HG02870 (cell line): ENCODE measurements around the gene RPH3AL.
"Not testable (repeated sequence)": the region's sequence is repeated elsewhere in the genome, so short reads cannot be mapped to it uniquely, and the experiment has no call there.

Experiments used
- ATAC-seq: cut with Tn5 transposase; IDR thresholded peaks from one replicate; pipeline ENCODE4 v1.9.1; 2021; ENCODE audit warnings: mild to moderate bottlenecking, moderate library complexity; ENCODE audit not compliant: unreplicated experiment

RPH3AL gene

DNA sequence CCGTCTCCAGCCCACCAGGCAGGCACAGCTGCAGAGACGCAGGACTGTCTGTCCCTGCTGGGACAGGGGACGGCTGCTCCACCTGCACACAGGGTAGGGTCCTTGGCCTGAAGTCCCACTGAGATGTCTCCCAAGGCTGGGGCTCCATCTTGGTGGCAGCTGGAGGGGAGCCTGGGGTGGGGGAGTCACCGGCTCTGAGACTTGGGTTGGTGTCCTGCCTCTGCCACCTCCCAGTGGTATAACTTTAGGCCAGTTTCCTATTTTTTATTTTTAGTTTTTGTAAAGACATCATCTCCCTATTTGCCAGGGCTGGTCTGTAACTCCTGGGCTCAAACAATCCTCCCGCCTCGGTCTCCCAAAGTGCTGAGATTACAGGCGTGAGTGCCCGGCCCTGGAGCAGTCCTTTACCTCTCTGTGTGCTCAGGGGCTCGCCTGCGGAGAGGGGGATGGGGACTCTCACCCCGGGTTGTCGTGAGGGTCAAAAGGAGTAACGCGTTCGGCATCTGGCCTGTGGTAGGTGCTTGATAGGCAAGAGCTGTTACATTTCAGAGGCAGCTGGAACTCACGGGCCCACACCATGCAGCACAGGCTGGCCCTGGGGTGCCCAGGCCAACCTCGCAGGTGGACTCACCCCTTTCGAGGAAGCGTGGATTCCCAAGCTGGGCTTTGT, 124.5 kb downstream of the RPH3AL start:
- ATAC-seq, result no peak

DNA sequence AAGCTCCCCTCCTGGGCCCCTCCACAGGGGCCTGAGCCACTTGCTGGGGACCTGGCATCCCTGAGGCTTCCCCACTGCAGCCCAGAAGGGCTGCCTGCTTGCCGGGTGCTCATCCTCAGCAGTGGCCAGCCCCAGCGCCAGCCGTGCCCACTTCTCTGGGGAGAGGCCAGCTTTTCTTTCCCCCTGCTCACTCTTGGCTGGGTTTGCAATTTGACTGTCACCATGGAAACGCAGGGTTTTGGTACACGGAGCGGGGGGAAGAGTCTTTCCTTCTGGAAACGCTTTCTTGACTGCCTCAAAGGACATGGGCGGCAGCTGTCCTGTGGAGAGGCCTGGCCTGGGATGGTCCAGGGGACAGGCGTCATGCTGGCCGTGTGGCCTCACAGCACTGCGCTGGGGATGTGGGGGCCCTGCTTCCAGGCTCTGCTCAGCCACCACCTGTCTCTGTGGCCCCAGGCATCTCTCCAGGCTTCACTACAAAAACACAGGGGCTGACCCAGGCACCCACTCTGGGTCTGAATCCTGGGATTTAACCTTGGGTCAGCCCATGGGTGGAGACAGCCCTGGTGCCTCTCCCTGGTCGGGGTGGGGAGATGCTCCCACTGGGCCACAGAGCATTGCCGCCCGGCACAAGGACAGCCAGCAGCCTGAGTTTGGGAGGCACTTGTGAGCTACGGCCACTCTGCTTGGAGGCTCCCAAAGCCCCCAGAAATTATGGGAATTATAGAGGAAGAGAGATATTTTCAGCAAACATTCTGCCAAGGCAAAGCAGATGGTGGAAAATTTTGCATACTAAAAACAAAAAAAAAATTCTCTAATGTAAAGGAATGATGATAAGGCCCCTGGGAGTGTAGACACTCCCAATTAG, 125.3 kb downstream of the RPH3AL start:
- no peak for ATAC-seq

DNA sequence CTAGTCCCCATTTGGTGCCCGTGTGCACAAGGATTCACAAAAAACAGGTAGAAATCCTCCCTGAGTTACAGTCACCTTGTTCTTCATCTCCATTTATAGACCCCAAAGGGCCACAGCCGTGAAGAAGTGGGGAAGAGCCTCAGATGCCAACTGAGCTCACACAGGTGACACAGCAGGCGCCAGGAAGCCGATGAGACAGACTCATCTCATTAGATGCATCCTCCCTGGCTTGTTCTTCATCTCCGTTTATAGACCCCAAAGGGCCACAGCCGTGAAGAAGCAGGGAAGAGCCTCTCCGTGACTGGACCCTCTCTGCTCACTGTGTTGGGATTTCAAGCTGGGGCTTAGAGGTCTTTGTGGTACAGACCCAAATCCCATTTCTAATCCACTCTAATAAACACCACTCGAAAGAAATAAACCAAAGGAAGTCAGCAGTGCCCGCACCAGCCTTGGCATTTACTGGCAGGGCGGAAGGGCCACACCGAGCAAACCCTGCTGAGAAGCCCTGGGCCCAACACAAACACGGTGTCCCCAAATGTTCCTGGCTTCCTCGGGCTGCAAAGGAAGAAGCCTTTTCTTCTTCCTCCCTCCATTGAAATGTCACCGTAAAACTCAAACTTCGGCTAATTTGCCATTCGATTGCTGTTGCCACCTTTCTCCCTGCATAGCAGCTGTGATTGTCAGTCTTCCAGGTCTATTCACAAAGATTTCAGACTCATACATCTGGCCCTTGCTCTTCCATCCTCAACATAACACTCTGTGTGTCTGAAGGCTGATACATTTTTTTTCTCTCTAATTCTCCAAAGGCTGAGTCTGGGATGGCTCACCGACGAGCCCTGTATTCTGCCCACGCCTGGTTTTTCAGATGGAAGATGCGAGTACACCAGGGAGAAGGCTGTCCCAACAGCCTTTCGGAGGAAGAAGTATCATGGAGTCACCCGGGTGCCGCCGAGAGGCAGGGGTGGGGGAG, 126.2 kb downstream of the RPH3AL start:
- no peak for ATAC-seq

DNA sequence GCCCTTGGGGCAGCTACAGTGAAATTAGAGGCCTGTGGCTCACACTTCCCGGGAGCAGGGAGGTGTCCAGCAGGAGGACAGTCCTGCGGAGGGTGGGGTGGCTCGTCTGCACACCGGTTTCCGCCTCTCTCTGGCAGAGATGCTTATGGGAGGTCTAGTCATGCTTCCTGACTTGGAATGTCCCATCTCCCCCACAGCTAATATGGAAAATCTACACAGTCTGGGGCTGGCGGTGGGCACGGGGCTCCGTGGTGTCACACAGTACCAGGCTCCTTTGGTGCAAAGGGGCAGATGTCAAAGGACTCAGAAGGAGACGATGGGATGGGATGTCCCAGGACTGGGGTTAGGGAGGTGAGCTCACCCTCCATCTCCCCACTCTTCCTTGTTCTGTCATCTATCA, 127.1 kb downstream of the RPH3AL start:
- no peak for ATAC-seq

GRCh38 chr17:224576-224975, 128.0 kb downstream of the RPH3AL start:
- not testable (repeated sequence) for ATAC-seq

GRCh38 chr17:223723-224471, 128.7 kb downstream of the RPH3AL start:
- ATAC-seq, result no peak

- ATAC-seq, result no peak
Measured at GRCh38 chr17:222172-222571, 130.4 kb downstream of the RPH3AL start.

- no peak for ATAC-seq
Measured at GRCh38 chr17:219696-220095, 132.9 kb downstream of the RPH3AL start.

DNA sequence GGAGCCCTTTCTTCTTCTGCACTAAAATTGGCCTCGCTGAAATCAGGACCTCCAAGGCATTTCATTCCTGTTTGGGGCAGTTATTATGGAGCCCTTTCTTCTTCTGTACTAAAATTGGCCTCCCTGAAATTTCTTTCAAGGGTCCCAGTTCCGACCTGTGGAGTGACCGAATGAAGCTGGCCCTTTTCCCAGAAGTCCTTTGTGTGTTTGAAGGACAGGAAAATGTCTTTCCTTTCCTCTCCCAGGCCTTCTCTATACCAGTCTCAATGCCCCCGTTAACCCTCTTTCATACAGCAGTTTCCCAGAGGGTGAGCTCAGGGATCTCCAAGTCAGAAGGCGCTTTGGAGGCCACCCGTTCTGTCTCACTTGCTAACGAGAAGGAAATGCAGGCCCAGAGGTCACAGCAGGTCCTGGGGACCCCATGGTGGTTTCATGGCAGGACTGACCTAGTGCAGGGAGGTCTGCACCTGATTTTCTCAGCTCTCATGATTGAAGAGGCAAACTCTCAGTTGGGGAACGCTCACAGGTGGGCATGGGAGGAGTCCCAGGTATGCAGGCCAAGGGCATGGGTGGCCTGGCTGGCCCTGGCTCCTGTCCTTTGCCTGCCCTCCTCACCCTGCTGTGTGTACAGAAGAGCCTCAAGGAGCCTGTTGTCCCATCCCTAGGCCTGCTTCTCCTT, 134.0 kb downstream of the RPH3AL start:
- no peak for ATAC-seq

- no peak for ATAC-seq
Measured at GRCh38 chr17:216625-217024, 136.0 kb downstream of the RPH3AL start.

- not testable (repeated sequence) for ATAC-seq
Measured at GRCh38 chr17:215563-216478, 136.8 kb downstream of the RPH3AL start.

- ATAC-seq, result no peak
Measured at GRCh38 chr17:214881-215331, 137.7 kb downstream of the RPH3AL start.

- ATAC-seq, result no peak
Measured at GRCh38 chr17:213286-214105, 139.1 kb downstream of the RPH3AL start.

DNA sequence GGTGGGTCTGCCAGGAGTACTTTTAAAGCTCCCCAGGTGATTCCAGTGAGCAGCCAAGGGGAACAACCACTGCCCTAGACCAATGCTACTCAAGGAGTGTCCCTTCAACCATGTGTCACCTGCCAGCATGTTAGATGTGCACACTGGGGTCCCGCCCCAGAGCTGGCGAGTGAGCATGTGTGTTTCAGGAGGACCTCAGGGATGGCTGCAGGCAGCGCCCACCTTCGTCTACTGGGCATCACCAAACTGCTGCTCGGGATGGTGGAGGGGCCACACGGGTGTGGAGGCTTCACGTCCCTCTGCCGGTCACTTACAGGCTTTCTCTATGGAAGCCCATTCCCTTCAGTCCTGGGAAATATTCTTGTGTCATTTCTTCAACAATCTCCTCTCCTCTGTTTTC, 142.2 kb downstream of the RPH3AL start:
- ATAC-seq, result no peak

DNA sequence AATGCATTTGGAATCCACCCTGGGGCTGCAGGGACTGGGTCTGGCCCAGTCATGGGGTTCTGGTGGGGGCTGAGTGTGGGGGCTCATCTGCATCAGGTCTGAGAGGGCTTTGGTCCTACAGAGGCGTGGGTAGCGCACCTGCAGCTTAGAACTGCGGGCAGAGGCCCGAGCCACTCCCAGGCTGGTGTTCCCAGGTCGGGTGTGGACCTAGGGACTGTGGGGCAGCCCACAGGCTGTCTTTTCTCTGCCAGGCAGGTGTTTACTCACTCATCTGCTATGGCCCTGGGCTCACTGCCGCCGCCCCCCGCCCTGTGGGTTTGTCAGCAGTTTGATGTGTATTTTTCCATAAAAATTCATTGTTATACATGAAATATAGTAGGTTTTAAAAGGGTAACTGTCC, 144.2 kb downstream of the RPH3AL start:
- ATAC-seq, result no peak

GRCh38 chr17:207775-208174, 144.8 kb downstream of the RPH3AL start:
- no peak for ATAC-seq

DNA sequence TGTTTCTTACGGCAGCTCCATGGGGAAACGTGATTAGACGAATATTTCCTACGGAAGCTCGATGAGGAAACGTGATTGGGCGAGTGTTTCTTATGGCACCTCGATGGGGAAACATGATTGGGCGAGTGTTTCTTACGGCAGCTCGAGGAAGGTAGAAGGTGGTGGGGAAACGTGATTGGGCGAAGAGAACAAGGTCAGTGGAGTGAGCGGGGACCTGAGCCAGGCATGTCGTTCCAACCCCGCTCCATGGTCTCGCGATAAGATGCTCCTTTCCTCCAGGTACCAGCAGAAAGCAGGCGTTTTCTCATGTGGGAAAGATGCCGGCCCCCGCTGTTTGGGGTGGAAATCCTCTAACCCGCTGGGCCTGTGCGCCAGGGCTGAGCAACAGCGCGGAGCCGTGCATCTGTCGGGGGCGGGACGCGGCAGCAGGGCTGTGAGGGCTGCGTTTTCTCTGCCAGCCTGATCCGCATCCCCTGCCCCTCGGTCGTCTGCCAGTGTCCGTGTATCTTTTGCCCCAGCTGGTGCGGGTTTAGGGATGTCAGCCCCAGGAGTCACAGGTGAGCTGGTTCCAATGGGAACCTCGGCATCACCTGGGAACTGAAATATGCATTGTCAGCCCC, 145.6 kb downstream of the RPH3AL start:
- no peak for ATAC-seq
